HepG2 (cell line): ENCODE measurements around the gene ZCCHC17. TPM values are rescaled to one million over a fixed set of nuclear protein-coding genes. Genes with fewer than 3 reads are reported as not detected.

Source experiments
- ATAC-seq: fragments of 200-7000 bp; cut with Tn5 transposase; 3 replicates; pipeline ENCODE4 v1.9.1; 2020; ENCODE audit warnings: mild to moderate bottlenecking, moderate library complexity
- BruUV-seq: library from RNA; stranded (reverse); fragments of 400-500 nt; replicated peaks from 2 replicates; lab custom pipeline; 2021; lab: Mats Ljungman, UMichigan
- CTCF ChIA-PET: fragments of 300-600 bp; formaldehyde crosslinking; extraction: SDS; loops from one replicate; lab custom pipeline; 2021; ENCODE audit warnings: low total read pairs, inconsistent platforms, low intra/inter-chr PET ratio; lab: Yijun Ruan, JAX
- POLR2A ChIA-PET: fragments of 350-600 bp; sonication (Branson Sonifier 250); formaldehyde crosslinking; loops from one replicate; lab custom pipeline; 2020; ENCODE audit warnings: antibody characterized with exemption, inconsistent platforms; lab: Yijun Ruan, JAX
- DNase-seq: peaks from one replicate; pipeline ENCODE4 v3.0.0-alpha.2; 2015; ENCODE audit warnings: low spot score
- FAIRE-seq: peaks from 3 replicates; lab custom pipeline; 2011; peaks lifted over from hg19 to GRCh38; lab: Jason Lieb, UNC
- H2AFZ ChIP-seq: one replicate; pipeline ENCODE4 v1.6.1; 2011; ENCODE audit warnings: low read length, inconsistent platforms
- H3K27ac ChIP-seq: fragments of 300-600 bp; 3 replicates; pipeline ENCODE4 v1.8.0; 2011; ENCODE audit warnings: mixed run types, mild to moderate bottlenecking, mixed read lengths, low read length, inconsistent platforms; ENCODE audit not compliant: insufficient read depth; ENCODE audit errors: extremely low read length
- H3K27me3 ChIP-seq, 2 experiments: fragments of 200-600 bp in 1 of 2; 2 replicates in 1 of 2; 3 replicates in 1 of 2; pipeline versions ENCODE4 v1.6.0 to v1.8.0; 2011; ENCODE audit warnings: low read length in 2 of 2, mild to moderate bottlenecking in 2 of 2, moderate library complexity in 2 of 2, inconsistent platforms in 1 of 2; ENCODE audit not compliant: insufficient read depth in 2 of 2, control insufficient read depth in 1 of 2
- H3K36me3 ChIP-seq, 2 experiments: fragments of 200-600 bp in 1 of 2; replicated peaks in 1 of 2; 2 replicates in 1 of 2; 3 replicates in 1 of 2; pipeline versions ENCODE4 v1.5.1 to v1.8.0; 2011; ENCODE audit warnings: low read length in 2 of 2, inconsistent platforms in 1 of 2; ENCODE audit not compliant: insufficient read depth in 2 of 2, control insufficient read depth in 1 of 2
- H3K4me1 ChIP-seq: 2 replicates; pipeline ENCODE4 v1.5.1; 2012; ENCODE audit warnings: low read length, inconsistent platforms; ENCODE audit not compliant: insufficient read depth
- H3K4me2 ChIP-seq: 2 replicates; pipeline ENCODE4 v1.6.0; 2011; ENCODE audit warnings: low read depth, low read length, inconsistent platforms
- H3K4me3 ChIP-seq, 3 experiments: fragments of 200-600 bp in 1 of 3; sonication (generic), shearing (Covaris generic) in 1 of 3; replicated peaks in 1 of 3; 2 replicates each; pipeline ENCODE4 v1.5.1; 2011 to 2016; ENCODE audit warnings: low read length in 3 of 3, inconsistent platforms in 2 of 3, low read depth in 2 of 3, mild to moderate bottlenecking in 2 of 3, control low read depth in 1 of 3, mixed read lengths in 1 of 3; ENCODE audit not compliant: insufficient read depth in 1 of 3
- H3K79me2 ChIP-seq: one replicate; pipeline ENCODE4 v1.6.1; 2011; ENCODE audit warnings: low read length, inconsistent platforms; ENCODE audit not compliant: insufficient read depth
- H3K9ac ChIP-seq: 2 replicates; pipeline ENCODE4 v1.6.0; 2011; ENCODE audit warnings: mild to moderate bottlenecking, low read depth, low read length, inconsistent platforms; ENCODE audit not compliant: insufficient read depth
- H3K9me3 ChIP-seq: 2 replicates; pipeline ENCODE4 v1.5.1; 2012; ENCODE audit warnings: mild to moderate bottlenecking, low read length
- H4K20me1 ChIP-seq: 2 replicates; pipeline ENCODE4 v1.6.0; 2011; ENCODE audit warnings: inconsistent platforms, mild to moderate bottlenecking, low read length, moderate library complexity; ENCODE audit not compliant: insufficient read depth
- MTA3 ChIP-seq: sonication (generic); formaldehyde crosslinking; IDR thresholded peaks from 2 replicates; pipeline ENCODE4 v1.4.0; 2020; ENCODE audit warnings: missing genetic modification reagents
- SRY ChIP-seq: sonication (generic); formaldehyde crosslinking; IDR thresholded peaks from 2 replicates; pipeline ENCODE4 v1.8.0; 2022; ENCODE audit warnings: mild to moderate bottlenecking, missing genetic modification reagents
- STAG1 ChIP-seq: sonication (generic); formaldehyde crosslinking; IDR thresholded peaks from 2 replicates; pipeline ENCODE4 v1.4.0; 2020; ENCODE audit warnings: missing genetic modification reagents
- WIZ ChIP-seq: sonication (generic); formaldehyde crosslinking; IDR thresholded peaks from 2 replicates; pipeline ENCODE4 v1.5.1; 2020; ENCODE audit warnings: mild to moderate bottlenecking, missing genetic modification reagents
- ZFP62 ChIP-seq: sonication (generic); formaldehyde crosslinking; IDR thresholded peaks from 2 replicates; pipeline ENCODE4 v1.4.0; 2020; ENCODE audit warnings: missing genetic modification reagents
- ZNF232 ChIP-seq: sonication (generic); formaldehyde crosslinking; IDR thresholded peaks from 2 replicates; pipeline ENCODE4 v1.4.0; 2020; ENCODE audit warnings: missing genetic modification reagents, borderline replicate concordance
- WGBS: methylation state at CpG from one replicate; pipeline ENCODE4 v1.1.6; 2017; ENCODE audit warnings: low lambda C conversion rate; 5-methylcytosine and 5-hydroxymethylcytosine counted together
- in situ Hi-C: cut with HindIII; loops from 2 replicates; pipeline ENCODE4 v1.10.0; 2017; ENCODE audit warnings: low pct_unique_long_range_greater_than_20kb; ENCODE audit not compliant: extremely low pct_ligation_motif_present
- intact Hi-C: fragments of 100-400 bp; cut with micrococcal nuclease; formaldehyde crosslinking; loops from one replicate; pipeline ENCODE4 v1.10.0; 2022; ENCODE audit not compliant: unreplicated experiment
- polyA plus RNA-seq, 8 experiments: library from polyadenylated mRNA; depleted of rRNA in 3 of 8; stranded (reverse) in 7 of 8; unstranded in 1 of 8; fragments of >200 nt; fragmentation: Illumina TruSeq in 4 of 8; extraction: Trizol in 4 of 8; gene quantifications; 2 replicates each; pipeline versions ENCODE4 v1.2.1 to v1.2.3, GENCODE V29; 2011 to 2016; ENCODE audit warnings: low read depth in 4 of 8, missing spikeins in 1 of 8, mixed read lengths in 1 of 8; ENCODE audit not compliant: insufficient read depth in 1 of 8
- total RNA-seq, 5 experiments: library from RNA; depleted of rRNA; stranded (reverse); fragments of >200 nt; fragmentation: Illumina TruSeq; extraction: Trizol; gene quantifications; 2 replicates each; pipeline ENCODE4 v1.2.3, GENCODE V29; 2016; ENCODE audit warnings: low read depth in 1 of 5
- TF ChIP-seq, protein P1 (sequence below): sonication (generic); formaldehyde crosslinking; IDR thresholded peaks from 2 replicates; pipeline ENCODE4 v1.5.0; 2020; ENCODE audit warnings: mild to moderate bottlenecking, missing genetic modification reagents
- TF ChIP-seq, protein P2 (sequence below): sonication (generic); formaldehyde crosslinking; IDR thresholded peaks from 2 replicates; pipeline ENCODE4 v1.8.0; 2022; ENCODE audit warnings: mild to moderate bottlenecking, missing genetic modification reagents, borderline replicate concordance
- TF ChIP-seq, protein P3 (sequence below): sonication (generic); formaldehyde crosslinking; IDR thresholded peaks from 2 replicates; pipeline ENCODE4 v1.9.0; 2021; ENCODE audit warnings: mild to moderate bottlenecking, missing genetic modification reagents

The ZCCHC17 gene
- total and polyA plus RNA-seq, 2 of the 13 experiments (the other 11 are each of a cell fraction or from before 2014, with no cell fraction given), result 20.5 to 53.0 TPM

DNA sequence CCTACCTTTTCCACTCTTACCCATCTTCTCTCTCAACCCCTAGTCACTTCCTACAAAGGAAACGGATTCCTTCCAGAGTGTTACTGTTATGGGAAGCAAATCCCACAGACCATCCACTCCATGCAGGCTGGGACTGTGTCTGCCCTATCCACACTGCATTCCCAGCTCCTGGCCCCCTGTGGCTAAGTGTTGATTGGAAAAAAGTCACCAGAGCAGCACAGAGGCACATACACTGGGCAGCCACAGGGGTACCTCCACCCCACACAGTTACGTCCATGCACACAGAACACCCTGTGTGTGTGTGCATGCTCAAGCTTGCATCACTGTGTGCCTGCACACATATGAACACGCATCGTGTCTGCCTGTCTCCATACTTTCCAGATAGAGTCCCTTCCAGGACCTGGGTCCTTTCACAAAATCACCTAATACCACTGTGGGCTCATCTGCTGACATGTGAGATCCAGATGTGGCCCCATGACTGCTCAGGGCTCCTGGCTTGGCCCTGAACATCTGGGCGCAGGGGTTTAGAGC, 112.0 kb downstream of the ZCCHC17 start:
- no peak overlapping the region for H3K27ac ChIP-seq
- no peaks in the 10 kb centered on the region for H3K9me3 ChIP-seq
- no TSS peak for BruUV-seq
- in situ Hi-C loops, result no loop called here
- no peak overlapping the region for H3K4me2 ChIP-seq
- no peak overlapping the region for H3K4me3 ChIP-seq
- ATAC-seq, result peak; percentile 60
- POLR2A ChIA-PET, result no interaction called here
- H2AFZ ChIP-seq, result no peak overlapping the region
- H3K9ac ChIP-seq, result no peak overlapping the region
- no peaks in the 10 kb centered on the region for H3K36me3 ChIP-seq
- FAIRE-seq, result no peak
- TF ChIP-seq MTA3 (CRISPR knock-in tag), result no peak
- TF ChIP-seq ZFP62 (CRISPR knock-in tag), result no peak
- TF ChIP-seq ZNF232 (CRISPR knock-in tag), result no peak
- no peak for TF ChIP-seq SRY (CRISPR knock-in tag)
- TF ChIP-seq, protein P1, sequence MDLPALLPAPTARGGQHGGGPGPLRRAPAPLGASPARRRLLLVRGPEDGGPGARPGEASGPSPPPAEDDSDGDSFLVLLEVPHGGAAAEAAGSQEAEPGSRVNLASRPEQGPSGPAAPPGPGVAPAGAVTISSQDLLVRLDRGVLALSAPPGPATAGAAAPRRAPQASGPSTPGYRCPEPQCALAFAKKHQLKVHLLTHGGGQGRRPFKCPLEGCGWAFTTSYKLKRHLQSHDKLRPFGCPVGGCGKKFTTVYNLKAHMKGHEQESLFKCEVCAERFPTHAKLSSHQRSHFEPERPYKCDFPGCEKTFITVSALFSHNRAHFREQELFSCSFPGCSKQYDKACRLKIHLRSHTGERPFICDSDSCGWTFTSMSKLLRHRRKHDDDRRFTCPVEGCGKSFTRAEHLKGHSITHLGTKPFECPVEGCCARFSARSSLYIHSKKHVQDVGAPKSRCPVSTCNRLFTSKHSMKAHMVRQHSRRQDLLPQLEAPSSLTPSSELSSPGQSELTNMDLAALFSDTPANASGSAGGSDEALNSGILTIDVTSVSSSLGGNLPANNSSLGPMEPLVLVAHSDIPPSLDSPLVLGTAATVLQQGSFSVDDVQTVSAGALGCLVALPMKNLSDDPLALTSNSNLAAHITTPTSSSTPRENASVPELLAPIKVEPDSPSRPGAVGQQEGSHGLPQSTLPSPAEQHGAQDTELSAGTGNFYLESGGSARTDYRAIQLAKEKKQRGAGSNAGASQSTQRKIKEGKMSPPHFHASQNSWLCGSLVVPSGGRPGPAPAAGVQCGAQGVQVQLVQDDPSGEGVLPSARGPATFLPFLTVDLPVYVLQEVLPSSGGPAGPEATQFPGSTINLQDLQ, result no peak
- TF ChIP-seq, protein P2, sequence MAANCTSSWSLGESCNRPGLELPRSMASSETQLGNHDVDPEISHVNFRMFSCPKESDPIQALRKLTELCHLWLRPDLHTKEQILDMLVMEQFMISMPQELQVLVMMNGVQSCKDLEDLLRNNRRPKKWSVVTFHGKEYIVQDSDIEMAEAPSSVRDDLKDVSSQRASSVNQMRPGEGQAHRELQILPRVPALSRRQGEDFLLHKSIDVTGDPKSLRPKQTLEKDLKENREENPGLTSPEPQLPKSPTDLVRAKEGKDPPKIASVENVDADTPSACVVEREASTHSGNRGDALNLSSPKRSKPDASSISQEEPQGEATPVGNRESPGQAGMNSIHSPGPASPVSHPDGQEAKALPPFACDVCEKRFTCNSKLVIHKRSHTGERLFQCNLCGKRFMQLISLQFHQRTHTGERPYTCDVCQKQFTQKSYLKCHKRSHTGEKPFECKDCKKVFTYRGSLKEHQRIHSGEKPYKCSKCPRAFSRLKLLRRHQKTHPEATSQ (CRISPR knock-in tag), result no peak
- no peak for TF ChIP-seq WIZ (CRISPR knock-in tag)
- TF ChIP-seq, protein P3, sequence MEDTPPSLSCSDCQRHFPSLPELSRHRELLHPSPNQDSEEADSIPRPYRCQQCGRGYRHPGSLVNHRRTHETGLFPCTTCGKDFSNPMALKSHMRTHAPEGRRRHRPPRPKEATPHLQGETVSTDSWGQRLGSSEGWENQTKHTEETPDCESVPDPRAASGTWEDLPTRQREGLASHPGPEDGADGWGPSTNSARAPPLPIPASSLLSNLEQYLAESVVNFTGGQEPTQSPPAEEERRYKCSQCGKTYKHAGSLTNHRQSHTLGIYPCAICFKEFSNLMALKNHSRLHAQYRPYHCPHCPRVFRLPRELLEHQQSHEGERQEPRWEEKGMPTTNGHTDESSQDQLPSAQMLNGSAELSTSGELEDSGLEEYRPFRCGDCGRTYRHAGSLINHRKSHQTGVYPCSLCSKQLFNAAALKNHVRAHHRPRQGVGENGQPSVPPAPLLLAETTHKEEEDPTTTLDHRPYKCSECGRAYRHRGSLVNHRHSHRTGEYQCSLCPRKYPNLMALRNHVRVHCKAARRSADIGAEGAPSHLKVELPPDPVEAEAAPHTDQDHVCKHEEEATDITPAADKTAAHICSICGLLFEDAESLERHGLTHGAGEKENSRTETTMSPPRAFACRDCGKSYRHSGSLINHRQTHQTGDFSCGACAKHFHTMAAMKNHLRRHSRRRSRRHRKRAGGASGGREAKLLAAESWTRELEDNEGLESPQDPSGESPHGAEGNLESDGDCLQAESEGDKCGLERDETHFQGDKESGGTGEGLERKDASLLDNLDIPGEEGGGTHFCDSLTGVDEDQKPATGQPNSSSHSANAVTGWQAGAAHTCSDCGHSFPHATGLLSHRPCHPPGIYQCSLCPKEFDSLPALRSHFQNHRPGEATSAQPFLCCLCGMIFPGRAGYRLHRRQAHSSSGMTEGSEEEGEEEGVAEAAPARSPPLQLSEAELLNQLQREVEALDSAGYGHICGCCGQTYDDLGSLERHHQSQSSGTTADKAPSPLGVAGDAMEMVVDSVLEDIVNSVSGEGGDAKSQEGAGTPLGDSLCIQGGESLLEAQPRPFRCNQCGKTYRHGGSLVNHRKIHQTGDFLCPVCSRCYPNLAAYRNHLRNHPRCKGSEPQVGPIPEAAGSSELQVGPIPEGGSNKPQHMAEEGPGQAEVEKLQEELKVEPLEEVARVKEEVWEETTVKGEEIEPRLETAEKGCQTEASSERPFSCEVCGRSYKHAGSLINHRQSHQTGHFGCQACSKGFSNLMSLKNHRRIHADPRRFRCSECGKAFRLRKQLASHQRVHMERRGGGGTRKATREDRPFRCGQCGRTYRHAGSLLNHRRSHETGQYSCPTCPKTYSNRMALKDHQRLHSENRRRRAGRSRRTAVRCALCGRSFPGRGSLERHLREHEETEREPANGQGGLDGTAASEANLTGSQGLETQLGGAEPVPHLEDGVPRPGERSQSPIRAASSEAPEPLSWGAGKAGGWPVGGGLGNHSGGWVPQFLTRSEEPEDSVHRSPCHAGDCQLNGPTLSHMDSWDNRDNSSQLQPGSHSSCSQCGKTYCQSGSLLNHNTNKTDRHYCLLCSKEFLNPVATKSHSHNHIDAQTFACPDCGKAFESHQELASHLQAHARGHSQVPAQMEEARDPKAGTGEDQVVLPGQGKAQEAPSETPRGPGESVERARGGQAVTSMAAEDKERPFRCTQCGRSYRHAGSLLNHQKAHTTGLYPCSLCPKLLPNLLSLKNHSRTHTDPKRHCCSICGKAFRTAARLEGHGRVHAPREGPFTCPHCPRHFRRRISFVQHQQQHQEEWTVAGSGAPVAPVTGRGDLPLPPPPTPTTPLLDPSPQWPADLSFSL (CRISPR knock-in tag), result no peak
- no peak for TF ChIP-seq STAG1 (CRISPR knock-in tag)
- TF ChIP-seq, all 625 proteins: peak for 0
- intact Hi-C loops, result no loop called here
- 36% methylated on average over 2 of the region's 5 CpGs for WGBS
- Histone ChIP-seq H3K27me3 (peaks cover 2 to 49% of the 10 kb centered on the region in 2 experiments; a peak in 2 of 5 replicates), H3K79me2 (peaks cover 5% of the 10 kb centered on the region), H4K20me1 (no peaks in the 10 kb centered on the region), H3K4me1 (peaks cover 27% of the 10 kb centered on the region)
- DNase-seq, result no peak
- CTCF ChIA-PET, result no interaction called here
